ENCODE measurements around the gene USHBP1.

DNA sequence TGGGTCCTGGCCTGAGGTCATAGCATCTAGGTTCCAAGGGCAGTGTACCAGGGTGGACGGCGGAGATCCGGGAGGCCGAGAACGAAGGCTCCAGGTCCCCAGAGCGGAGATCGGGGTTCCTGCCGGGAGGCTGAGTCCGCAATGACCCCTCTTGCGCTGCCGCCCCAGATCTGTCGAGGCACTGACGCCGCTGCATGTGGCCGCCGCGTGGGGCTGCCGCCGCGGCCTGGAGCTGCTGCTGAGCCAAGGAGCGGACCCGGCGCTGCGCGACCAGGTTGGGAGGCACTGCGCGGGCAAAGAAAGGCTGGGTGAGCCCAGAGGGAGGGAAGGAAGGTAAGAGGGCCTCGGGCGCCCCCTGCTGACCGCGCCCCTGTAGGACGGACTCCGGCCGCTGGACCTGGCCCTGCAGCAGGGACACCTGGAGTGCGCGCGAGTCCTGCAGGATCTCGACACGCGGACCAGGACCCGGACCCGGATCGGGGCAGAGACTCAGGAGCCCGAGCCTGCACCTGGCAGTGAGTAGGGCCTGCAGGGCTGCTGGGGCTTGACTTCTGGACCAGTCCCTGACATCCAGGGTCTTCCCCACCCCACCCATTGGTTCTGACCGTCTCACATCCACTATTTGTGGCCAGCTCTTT, 18.1 kb upstream of the USHBP1 start:
- TF ChIP-seq, protein P1, sequence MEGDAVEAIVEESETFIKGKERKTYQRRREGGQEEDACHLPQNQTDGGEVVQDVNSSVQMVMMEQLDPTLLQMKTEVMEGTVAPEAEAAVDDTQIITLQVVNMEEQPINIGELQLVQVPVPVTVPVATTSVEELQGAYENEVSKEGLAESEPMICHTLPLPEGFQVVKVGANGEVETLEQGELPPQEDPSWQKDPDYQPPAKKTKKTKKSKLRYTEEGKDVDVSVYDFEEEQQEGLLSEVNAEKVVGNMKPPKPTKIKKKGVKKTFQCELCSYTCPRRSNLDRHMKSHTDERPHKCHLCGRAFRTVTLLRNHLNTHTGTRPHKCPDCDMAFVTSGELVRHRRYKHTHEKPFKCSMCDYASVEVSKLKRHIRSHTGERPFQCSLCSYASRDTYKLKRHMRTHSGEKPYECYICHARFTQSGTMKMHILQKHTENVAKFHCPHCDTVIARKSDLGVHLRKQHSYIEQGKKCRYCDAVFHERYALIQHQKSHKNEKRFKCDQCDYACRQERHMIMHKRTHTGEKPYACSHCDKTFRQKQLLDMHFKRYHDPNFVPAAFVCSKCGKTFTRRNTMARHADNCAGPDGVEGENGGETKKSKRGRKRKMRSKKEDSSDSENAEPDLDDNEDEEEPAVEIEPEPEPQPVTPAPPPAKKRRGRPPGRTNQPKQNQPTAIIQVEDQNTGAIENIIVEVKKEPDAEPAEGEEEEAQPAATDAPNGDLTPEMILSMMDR (IDR thresholded peaks at IDR 0.05; ENCODE audit: borderline replicate concordance, extremely low read depth, low read length, poor library complexity, severe bottlenecking) = peak; percentile 90
- no peak for TF ChIP-seq EZH2 (IDR thresholded peaks at IDR 0.05; ENCODE audit: borderline replicate concordance, low read depth, low read length, severe bottlenecking)
